ENCODE results near the gene CEP170.
"Not testable (repeated sequence)": the region's sequence is repeated elsewhere in the genome, so short reads cannot be mapped to it uniquely, and the experiment has no call there.

DNA sequence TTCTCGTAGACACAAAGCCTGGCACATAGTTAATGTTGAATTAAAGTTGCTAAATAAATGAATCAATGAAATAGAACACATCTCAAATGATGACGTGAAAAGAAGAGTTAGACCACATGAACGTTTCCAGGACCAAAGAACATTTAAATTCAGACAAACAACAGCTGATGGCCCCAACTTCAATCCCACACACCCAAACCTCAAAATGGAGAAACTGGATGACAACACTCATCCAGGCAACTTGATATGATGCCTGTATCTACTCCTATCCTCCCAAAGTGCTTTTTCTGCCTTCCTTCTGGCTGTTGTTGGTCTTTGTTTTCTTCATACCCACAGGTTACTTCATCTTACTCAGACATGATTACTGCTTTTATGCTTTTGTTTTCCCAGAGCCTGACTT, 71.9 kb downstream of the CEP170 start:
- TF ChIP-seq, protein P1, sequence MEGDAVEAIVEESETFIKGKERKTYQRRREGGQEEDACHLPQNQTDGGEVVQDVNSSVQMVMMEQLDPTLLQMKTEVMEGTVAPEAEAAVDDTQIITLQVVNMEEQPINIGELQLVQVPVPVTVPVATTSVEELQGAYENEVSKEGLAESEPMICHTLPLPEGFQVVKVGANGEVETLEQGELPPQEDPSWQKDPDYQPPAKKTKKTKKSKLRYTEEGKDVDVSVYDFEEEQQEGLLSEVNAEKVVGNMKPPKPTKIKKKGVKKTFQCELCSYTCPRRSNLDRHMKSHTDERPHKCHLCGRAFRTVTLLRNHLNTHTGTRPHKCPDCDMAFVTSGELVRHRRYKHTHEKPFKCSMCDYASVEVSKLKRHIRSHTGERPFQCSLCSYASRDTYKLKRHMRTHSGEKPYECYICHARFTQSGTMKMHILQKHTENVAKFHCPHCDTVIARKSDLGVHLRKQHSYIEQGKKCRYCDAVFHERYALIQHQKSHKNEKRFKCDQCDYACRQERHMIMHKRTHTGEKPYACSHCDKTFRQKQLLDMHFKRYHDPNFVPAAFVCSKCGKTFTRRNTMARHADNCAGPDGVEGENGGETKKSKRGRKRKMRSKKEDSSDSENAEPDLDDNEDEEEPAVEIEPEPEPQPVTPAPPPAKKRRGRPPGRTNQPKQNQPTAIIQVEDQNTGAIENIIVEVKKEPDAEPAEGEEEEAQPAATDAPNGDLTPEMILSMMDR (IDR thresholded peaks at IDR 0.05; ENCODE audit: borderline replicate concordance, extremely low read depth, low read length, poor library complexity, severe bottlenecking): not testable (repeated sequence)
- not testable (repeated sequence) for TF ChIP-seq EZH2 (IDR thresholded peaks at IDR 0.05; ENCODE audit: borderline replicate concordance, low read depth, low read length, severe bottlenecking)
